ENCODE measurements around the gene ZBTB18. TPM values are rescaled to one million over a fixed set of nuclear protein-coding genes. Genes with fewer than 3 reads are reported as not detected.
A peak's percentile ranks its signal among the peaks of the same experiment; 100 is the strongest.
"Not testable (repeated sequence)": the region's sequence is repeated elsewhere in the genome, so short reads cannot be mapped to it uniquely, and the experiment has no call there.

Gene ZBTB18
- total RNA-seq, 1 experiment from 2014 or later = 11.7 TPM

DNA sequence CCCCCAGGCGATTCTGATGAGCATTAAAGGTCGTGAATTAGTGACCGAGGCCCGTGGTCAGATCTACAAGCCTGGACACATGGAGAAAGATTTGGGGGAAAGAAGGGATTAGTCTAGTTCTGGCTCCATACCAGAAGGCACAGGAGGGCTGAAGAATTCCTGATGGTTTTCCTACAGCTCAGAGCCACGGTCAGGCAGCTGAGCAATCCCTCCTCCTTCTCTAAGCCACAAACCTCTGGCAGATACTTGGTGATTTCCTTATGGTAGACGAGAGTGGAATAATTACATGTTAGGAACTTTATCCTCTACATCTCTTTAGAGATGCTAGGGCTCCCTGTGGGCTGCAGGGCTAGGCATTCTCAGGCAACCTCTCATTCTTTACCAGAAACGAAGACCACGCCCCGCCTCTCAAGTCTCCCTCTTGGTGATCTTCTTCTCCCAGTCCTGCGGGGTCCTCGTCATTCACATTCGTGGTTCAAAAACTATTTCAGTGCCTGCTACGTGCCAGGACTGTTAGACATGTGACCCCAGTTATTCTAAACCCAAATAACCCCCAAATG lies 20.5 kb upstream of the ZBTB18 start:
- in situ Hi-C loops (cut with HindIII; ENCODE audit: low pct_unique_long_range_greater_than_20kb, low sequenced_read_pairs) = no loop called here
- DNase-seq (ENCODE audit: low read depth) = no peak

DNA sequence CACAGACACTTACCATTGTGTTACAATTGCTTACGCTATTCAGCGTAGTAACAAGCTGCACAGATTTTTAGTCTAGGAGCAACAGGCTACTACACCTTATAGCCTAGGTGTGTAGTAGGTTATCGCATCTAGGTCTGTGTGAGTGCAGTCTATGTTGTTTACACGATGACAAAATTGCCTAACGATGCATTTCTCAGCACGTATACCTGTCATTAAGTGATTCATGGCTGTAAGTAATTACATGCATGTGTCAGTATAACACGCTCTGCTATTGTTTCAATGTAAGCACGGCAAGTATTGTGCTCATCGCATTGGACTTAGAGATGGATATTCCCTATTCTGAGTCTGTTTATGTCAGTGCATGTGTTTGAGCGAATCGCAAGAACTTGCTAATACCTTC lies 15.7 kb upstream of the ZBTB18 start:
- in situ Hi-C loops (cut with HindIII; ENCODE audit: low pct_unique_long_range_greater_than_20kb, low sequenced_read_pairs) = no loop called here
- no peak for DNase-seq (ENCODE audit: low read depth)

GRCh38 chr1:244037252-244037651 lies 13.8 kb upstream of the ZBTB18 start:
- no peak for DNase-seq (ENCODE audit: low read depth)
- in situ Hi-C loops (cut with HindIII; ENCODE audit: low pct_unique_long_range_greater_than_20kb, low sequenced_read_pairs) = no loop called here

DNA sequence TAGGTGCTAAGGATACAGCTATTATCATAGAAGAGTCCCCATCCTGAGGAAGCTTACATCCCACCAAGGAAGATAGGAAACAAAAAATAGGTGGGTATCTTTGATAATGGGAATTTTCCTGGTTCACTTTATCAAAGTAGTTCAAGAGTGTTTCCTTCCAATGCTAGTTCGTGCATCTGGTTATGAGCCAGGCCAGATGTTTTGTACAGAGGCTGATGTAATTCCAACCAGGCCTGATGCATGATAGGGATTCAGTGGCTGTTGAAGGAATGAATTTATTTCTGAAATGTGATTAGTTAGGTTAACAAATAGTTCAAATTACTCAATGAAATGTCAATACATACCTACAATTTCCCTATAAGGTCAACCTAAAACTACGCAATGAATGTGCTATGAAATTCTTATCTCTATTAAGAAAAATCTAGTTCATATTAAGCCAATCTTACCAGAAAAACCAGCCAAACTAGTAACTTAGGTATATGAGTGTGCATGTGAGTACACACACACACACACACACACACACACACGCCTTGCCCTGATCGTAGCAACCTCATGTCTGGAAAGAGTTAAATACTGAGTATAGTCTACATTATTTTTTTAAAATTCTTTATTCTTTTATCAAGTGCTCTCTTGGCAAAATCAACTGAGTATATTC lies 9.5 kb upstream of the ZBTB18 start:
- in situ Hi-C loops (cut with HindIII; ENCODE audit: low pct_unique_long_range_greater_than_20kb, low sequenced_read_pairs) = no loop called here

DNA sequence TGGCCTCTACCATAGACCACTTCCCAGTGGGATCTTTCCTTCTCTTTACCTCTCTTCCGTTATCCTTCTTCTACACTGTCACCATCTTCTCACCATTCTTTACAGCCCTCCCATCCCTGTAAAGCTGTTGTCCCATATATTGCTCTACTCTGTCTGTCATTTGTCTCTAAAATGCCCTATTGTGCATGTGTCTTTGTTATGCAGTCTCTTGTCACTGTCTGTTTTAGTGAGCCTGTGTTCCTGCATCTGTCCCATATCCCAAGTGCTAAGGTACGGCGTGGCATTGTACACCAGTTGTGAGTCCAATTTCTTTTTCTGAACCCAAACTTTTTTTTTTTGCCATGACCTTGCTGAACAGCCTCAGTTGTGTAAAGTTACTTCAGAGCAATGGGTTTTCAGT lies 8.8 kb upstream of the ZBTB18 start:
- in situ Hi-C loops (cut with HindIII; ENCODE audit: low pct_unique_long_range_greater_than_20kb, low sequenced_read_pairs) = no loop called here
- DNase-seq (ENCODE audit: low read depth) = no peak

More for the DNA sequence above, 9.5 kb upstream of the ZBTB18 start:
- DNase-seq (ENCODE audit: low read depth) = no peak

DNA sequence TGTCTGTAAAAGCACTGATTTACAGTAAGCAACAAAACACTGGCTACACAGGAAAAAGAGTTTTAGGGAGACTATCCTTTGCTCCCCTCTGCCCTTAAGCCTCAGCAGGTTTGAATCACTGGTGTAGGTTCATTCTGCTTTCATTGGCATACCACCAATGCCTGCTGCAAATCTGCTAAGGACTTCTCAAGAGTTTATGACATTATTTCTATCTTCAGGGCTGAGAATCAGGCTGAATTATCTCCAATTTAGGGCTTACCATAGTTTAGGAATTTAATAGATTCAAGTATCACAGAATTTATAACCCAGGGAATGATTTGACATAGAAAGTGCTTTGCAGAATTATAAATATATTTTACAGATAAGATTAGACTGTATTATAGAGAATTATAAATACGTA lies 6.7 kb upstream of the ZBTB18 start:
- in situ Hi-C loops (cut with HindIII; ENCODE audit: low pct_unique_long_range_greater_than_20kb, low sequenced_read_pairs) = no loop called here
- DNase-seq (ENCODE audit: low read depth) = no peak

GRCh38 chr1:244046254-244046653 lies 4.8 kb upstream of the ZBTB18 start:
- in situ Hi-C loops (cut with HindIII; ENCODE audit: low pct_unique_long_range_greater_than_20kb, low sequenced_read_pairs); DNase-seq (ENCODE audit: low read depth): not testable (repeated sequence)

GRCh38 chr1:244046907-244047611 lies 4.0 kb upstream of the ZBTB18 start:
- DNase-seq (ENCODE audit: low read depth) = peak; percentile 51
- in situ Hi-C loops (cut with HindIII; ENCODE audit: low pct_unique_long_range_greater_than_20kb, low sequenced_read_pairs) = no loop called here

DNA sequence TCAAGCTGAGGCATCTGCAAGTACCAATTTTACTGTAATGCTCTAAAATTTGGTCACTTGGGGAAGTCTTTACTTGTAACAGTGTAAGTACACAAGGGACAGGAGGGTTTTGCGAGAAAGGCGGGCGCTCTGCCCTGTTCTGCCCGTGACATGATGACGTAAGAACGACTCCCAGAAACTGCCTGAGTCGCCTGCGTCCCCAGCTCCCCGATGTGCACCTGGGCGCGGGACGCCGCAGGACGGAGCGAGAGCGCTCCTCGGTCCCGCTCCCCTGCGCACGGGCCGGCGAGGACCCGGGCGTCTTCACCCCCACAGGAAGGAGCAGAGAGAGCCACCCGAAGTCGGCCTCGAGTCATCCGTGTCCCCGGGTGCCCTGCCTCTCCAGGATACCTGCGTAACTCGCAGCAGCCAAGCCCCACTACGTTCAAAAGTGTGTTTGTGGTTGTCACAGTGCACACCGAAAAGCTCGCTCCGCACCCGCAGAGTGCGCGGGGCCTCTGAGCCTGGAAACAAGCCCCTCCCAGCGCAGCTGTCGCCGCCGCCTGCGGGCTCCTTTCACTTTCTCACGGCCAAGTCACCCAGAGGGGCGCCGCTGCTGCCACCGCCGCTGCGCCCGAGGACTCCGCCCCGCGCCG lies 3.3 kb upstream of the ZBTB18 start:
- in situ Hi-C loops (cut with HindIII; ENCODE audit: low pct_unique_long_range_greater_than_20kb, low sequenced_read_pairs) = no loop called here
- no peak for DNase-seq (ENCODE audit: low read depth)

DNA sequence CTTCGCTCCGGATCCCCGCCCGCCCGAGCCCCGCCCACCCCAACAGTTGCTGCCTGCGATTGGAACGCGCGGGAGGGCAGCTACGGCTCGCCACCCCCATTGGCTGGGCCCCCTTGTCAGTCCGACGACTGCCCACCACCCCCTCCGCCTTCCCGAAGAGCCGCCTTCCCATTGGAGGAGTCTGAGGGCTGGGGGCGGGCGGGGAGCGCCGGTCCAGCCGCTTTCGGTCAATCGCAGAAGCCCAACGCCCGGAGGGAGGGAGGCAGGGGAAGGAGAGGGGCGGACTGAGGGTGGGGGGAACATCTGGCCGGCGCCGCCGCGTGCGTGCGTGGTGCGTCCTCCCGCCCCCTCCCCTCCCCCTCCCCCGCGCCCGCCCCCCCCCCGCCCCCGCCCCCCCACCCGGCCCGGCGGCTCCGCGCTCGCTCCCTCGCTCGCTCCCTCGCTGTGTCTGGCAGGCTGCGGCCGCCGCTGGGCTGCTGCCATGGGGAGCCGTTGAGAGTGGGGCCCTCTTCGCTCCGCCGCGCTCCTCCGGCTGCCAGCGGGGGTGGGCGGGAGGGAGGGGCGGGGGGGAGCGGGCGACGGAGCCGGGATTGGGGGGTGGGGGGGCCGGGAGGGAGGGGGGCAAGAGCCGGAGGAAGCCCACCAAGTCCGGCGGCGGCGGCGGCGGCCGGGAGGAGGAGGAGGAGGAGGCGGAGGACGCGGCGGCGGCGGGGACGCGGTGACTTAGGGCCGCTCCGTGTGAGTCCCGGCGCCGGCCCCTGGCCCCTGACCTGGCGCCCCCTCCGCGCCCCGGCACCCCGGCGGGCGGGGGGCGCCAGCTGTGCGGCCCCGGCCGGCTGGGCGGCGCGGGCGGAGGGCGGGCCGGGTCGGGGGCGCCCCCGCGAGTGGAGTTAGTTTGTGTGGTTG lies 2.6 kb upstream of the ZBTB18 start:
- DNase-seq (ENCODE audit: low read depth) = peak; percentile 97
- in situ Hi-C loops (cut with HindIII; ENCODE audit: low pct_unique_long_range_greater_than_20kb, low sequenced_read_pairs) = no loop called here

GRCh38 chr1:244049162-244050013 lies 1.7 kb upstream of the ZBTB18 start:
- in situ Hi-C loops (cut with HindIII; ENCODE audit: low pct_unique_long_range_greater_than_20kb, low sequenced_read_pairs) = no loop called here
- no peak for DNase-seq (ENCODE audit: low read depth)

GRCh38 chr1:244050014-244050834 lies 859 bp upstream of the ZBTB18 start:
- no peak for DNase-seq (ENCODE audit: low read depth)
- in situ Hi-C loops (cut with HindIII; ENCODE audit: low pct_unique_long_range_greater_than_20kb, low sequenced_read_pairs) = no loop called here

DNA sequence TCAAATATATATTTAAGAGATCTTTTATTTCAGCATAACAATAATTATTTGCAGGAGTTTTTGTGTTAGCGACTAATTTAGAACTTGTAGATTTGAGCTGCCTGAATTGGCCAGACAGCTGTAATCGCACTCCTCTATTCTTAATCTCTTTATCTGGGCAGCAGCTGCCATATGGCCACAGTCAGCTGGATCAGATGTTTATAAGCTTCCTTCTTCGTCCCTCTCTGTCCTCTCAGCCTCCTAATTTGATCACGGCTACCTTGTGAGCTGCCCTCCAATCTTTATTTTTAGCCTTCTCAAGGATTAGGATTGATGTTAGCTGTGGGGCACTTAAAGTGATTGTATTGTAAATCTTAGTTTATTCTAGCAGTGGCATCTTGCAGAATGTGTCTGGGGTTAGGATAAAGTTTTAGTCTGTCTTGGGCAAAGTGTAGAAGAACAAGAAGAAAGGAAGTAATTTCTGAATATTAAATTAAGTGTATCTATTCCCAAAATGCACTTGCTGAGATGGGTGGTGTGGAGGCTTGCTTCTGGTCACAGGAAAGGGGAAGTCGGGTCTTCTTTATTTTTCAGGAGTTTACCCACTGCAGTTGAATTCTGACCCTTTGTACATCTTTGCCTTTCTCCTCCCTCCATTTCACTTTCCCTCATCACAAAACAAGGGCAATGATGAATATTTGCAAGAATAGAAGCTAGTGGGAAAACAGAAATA lies 1.1 kb downstream of the ZBTB18 start:
- no peak for DNase-seq (ENCODE audit: low read depth)
- in situ Hi-C loops (cut with HindIII; ENCODE audit: low pct_unique_long_range_greater_than_20kb, low sequenced_read_pairs) = no loop called here

DNA sequence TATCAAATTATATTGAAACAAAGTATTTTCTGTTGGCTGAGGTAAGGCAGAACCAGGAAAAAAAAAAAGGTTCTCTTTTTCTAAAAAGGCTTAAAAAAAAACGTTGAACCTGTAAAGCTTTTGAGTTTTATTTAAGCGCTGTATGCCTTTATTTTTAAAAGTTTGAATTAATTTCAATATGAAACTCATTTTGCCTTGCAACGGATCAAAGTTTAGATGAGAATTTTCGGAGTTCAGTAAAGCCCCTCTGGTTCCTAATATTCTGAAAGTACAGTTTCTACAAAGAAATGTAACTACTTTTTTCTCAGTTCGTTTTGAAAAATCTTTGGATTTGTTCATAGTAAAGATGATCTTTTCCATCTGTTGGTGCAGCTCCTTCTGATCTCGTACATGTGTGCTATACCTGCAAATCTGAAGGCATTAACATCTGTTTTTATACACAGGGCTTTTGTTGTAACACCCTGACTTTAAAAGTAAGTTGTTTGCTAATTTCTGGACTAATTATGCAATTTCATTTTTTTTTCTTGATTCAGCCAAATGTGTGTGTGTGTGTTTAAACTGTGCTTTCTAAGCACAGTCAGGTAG lies 1.7 kb downstream of the ZBTB18 start:
- in situ Hi-C loops (cut with HindIII; ENCODE audit: low pct_unique_long_range_greater_than_20kb, low sequenced_read_pairs) = no loop called here

DNA sequence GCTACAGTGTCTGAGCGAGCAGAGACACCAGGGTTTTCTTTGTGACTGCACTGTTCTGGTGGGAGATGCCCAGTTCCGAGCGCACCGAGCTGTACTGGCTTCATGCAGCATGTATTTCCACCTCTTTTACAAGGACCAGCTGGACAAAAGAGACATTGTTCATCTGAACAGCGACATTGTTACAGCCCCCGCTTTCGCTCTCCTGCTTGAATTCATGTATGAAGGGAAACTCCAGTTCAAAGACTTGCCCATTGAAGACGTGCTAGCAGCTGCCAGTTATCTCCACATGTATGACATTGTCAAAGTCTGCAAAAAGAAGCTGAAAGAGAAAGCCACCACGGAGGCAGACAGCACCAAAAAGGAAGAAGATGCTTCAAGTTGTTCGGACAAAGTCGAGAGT lies 2.7 kb downstream of the ZBTB18 start:
- in situ Hi-C loops (cut with HindIII; ENCODE audit: low pct_unique_long_range_greater_than_20kb, low sequenced_read_pairs) = no loop called here
- no peak for DNase-seq (ENCODE audit: low read depth)

More for the DNA sequence above, 1.7 kb downstream of the ZBTB18 start:
- no peak for DNase-seq (ENCODE audit: low read depth)
